Activated T-cell treated with anti-CD3 and anti-CD28 coated beads, Interleukin-2, amount 50 U/mL, for 72 hours (primary cell): ENCODE results near the gene SYNDIG1L. TPM values are rescaled to one million over a fixed set of nuclear protein-coding genes. Genes with fewer than 3 reads are reported as not detected.
A peak's percentile ranks its signal among the peaks of the same experiment; 100 is the strongest.
"Not testable (repeated sequence)": the region's sequence is repeated elsewhere in the genome, so short reads cannot be mapped to it uniquely, and the experiment has no call there.

ENCODE experiments used
- ATAC-seq, 2 donors: fragments of 150-1000 bp; cut with Tn5 transposase; replicated peaks in 1 of 2; 2 replicates each; pipeline ENCODE4 v1.10.0; 2021; ENCODE audit warnings: moderate library complexity in 2 of 2, mild to moderate bottlenecking in 1 of 2
- DNase-seq, 2 donors: peaks; one replicate each; pipeline ENCODE4 v3.0.0; 2021 to 2022; ENCODE audit warnings: mixed read lengths in 1 of 2
- H3K27ac Mint-ChIP-seq: one replicate; pipeline ENCODE4 v1.8.0; 2022; ENCODE audit warnings: mild to moderate bottlenecking, moderate library complexity, mixed read lengths
- H3K27me3 Mint-ChIP-seq: one replicate; pipeline ENCODE4 v1.8.0; 2022; ENCODE audit warnings: low read depth, mixed read lengths
- H3K36me3 Mint-ChIP-seq, 2 donors: one replicate each; pipeline ENCODE4 v1.8.0; 2022; ENCODE audit warnings: mixed read lengths in 2 of 2, mild to moderate bottlenecking in 1 of 2; ENCODE audit not compliant: insufficient read depth in 2 of 2
- H3K4me1 Mint-ChIP-seq: one replicate; pipeline ENCODE4 v1.8.0; 2022; ENCODE audit warnings: low read depth, mixed read lengths
- H3K4me3 Mint-ChIP-seq, 2 donors: one replicate each; pipeline ENCODE4 v1.8.0; 2022; ENCODE audit warnings: mild to moderate bottlenecking in 2 of 2, mixed read lengths in 2 of 2, moderate library complexity in 2 of 2
- H3K9me3 Mint-ChIP-seq, 2 donors: one replicate each; pipeline ENCODE4 v1.8.0; 2022; ENCODE audit warnings: mixed read lengths in 2 of 2
- total RNA-seq, 2 donors: library from RNA; stranded (reverse); gene quantifications; one replicate each; pipeline ENCODE4 v1.2.3, GENCODE V29; 2022

SYNDIG1L gene
- total RNA-seq, 2 donors from 2014 or later: not detected

GRCh38 chr14:74456684-74457564 lies 30.9 kb upstream of the SYNDIG1L start:
- Mint-ChIP-seq H3K4me3 (no peak overlapping the region), H3K27ac (no peak overlapping the region), H3K9me3 (no peaks in the 10 kb centered on the region), H3K36me3 (no peaks in the 10 kb centered on the region), H3K4me1 (peaks cover 7% of the 10 kb centered on the region), H3K27me3 (peaks cover 16% of the 10 kb centered on the region)
- ATAC-seq (no peak), DNase-seq (no peak)

- H3K4me3 Mint-ChIP-seq, DNase-seq, H3K4me1 Mint-ChIP-seq, H3K36me3 Mint-ChIP-seq, H3K27ac Mint-ChIP-seq, H3K27me3 Mint-ChIP-seq, H3K9me3 Mint-ChIP-seq, ATAC-seq: not testable (repeated sequence)
These were observed 28.4 kb upstream of the SYNDIG1L start for GRCh38 chr14:74454397-74454796.

- no peak for DNase-seq
- Mint-ChIP-seq H3K27ac (no peak overlapping the region), H3K36me3 (no peaks in the 10 kb centered on the region), H3K9me3 (no peaks in the 10 kb centered on the region), H3K27me3 (peaks cover 17% of the 10 kb centered on the region), H3K4me1 (no peaks in the 10 kb centered on the region), H3K4me3 (no peak overlapping the region)
- ATAC-seq: no peak
These were observed 18.9 kb upstream of the SYNDIG1L start for GRCh38 chr14:74444866-74445265.

- peaks cover 10% of the 10 kb centered on the region for H3K27me3 Mint-ChIP-seq
These were observed 16.7 kb upstream of the SYNDIG1L start for GRCh38 chr14:74442757-74443156.

GRCh38 chr14:74441113-74441512 lies 15.1 kb upstream of the SYNDIG1L start:
- ATAC-seq: no peak
- DNase-seq: no peak
- no peak overlapping the region for H3K27ac Mint-ChIP-seq
- no peak overlapping the region for H3K4me3 Mint-ChIP-seq
- no peaks in the 10 kb centered on the region for H3K4me1 Mint-ChIP-seq
- H3K9me3 Mint-ChIP-seq: no peaks in the 10 kb centered on the region
- no peaks in the 10 kb centered on the region for H3K36me3 Mint-ChIP-seq
- peaks cover 21% of the 10 kb centered on the region for H3K27me3 Mint-ChIP-seq

More at GRCh38 chr14:74442757-74443156, 16.7 kb upstream of the SYNDIG1L start:
- no peak for DNase-seq
- Mint-ChIP-seq H3K27ac (no peak overlapping the region), H3K9me3 (no peaks in the 10 kb centered on the region), H3K4me1 (no peaks in the 10 kb centered on the region), H3K36me3 (no peaks in the 10 kb centered on the region), H3K4me3 (no peak overlapping the region)
- no peak for ATAC-seq

- no peak for ATAC-seq
- Mint-ChIP-seq H3K27me3 (peaks cover 19% of the 10 kb centered on the region), H3K36me3 (no peaks in the 10 kb centered on the region), H3K4me3 (no peak overlapping the region), H3K4me1 (no peaks in the 10 kb centered on the region), H3K9me3 (no peaks in the 10 kb centered on the region), H3K27ac (no peak overlapping the region)
- no peak for DNase-seq
These were observed 12.4 kb upstream of the SYNDIG1L start for GRCh38 chr14:74438351-74438915.

GRCh38 chr14:74437496-74438053 lies 11.6 kb upstream of the SYNDIG1L start:
- DNase-seq (no peak), ATAC-seq (no peak)
- Mint-ChIP-seq H3K4me1 (no peaks in the 10 kb centered on the region), H3K36me3 (no peaks in the 10 kb centered on the region), H3K9me3 (no peaks in the 10 kb centered on the region), H3K27me3 (peaks cover 12% of the 10 kb centered on the region), H3K27ac (no peak overlapping the region), H3K4me3 (no peak overlapping the region)

GRCh38 chr14:74434294-74434693 lies 8.3 kb upstream of the SYNDIG1L start:
- ATAC-seq (no peak), DNase-seq (no peak)
- no peak overlapping the region for H3K27ac Mint-ChIP-seq
- H3K4me1 Mint-ChIP-seq: no peaks in the 10 kb centered on the region
- no peaks in the 10 kb centered on the region for H3K36me3 Mint-ChIP-seq
- no peaks in the 10 kb centered on the region for H3K9me3 Mint-ChIP-seq
- H3K4me3 Mint-ChIP-seq: no peak overlapping the region
- H3K27me3 Mint-ChIP-seq: peaks cover 26% of the 10 kb centered on the region

GRCh38 chr14:74429991-74430390 lies 4.0 kb upstream of the SYNDIG1L start:
- Mint-ChIP-seq H3K27ac (no peak overlapping the region), H3K4me3 (no peak overlapping the region), H3K9me3 (no peaks in the 10 kb centered on the region), H3K27me3 (peaks cover 39% of the 10 kb centered on the region), H3K4me1 (peaks cover 5% of the 10 kb centered on the region), H3K36me3 (peaks cover 0 to 1% of the 10 kb centered on the region in 2 donors)
- DNase-seq (no peak), ATAC-seq (no peak)

- peaks cover 0 to 1% of the 10 kb centered on the region in 2 donors for H3K36me3 Mint-ChIP-seq
- H3K9me3 Mint-ChIP-seq: no peaks in the 10 kb centered on the region
- ATAC-seq: no peak
- H3K4me3 Mint-ChIP-seq: no peak overlapping the region
- H3K27me3 Mint-ChIP-seq: peaks cover 44% of the 10 kb centered on the region
- H3K27ac Mint-ChIP-seq: no peak overlapping the region
- H3K4me1 Mint-ChIP-seq: peaks cover 5% of the 10 kb centered on the region
- DNase-seq: no peak
These were observed 3.2 kb upstream of the SYNDIG1L start for GRCh38 chr14:74429221-74429691.

- Mint-ChIP-seq H3K4me1 (peaks cover 5% of the 10 kb centered on the region), H3K27me3 (peaks cover 50% of the 10 kb centered on the region), H3K36me3 (peaks cover 0 to 1% of the 10 kb centered on the region in 2 donors), H3K9me3 (no peaks in the 10 kb centered on the region), H3K4me3 (no peak overlapping the region), H3K27ac (no peak overlapping the region)
- DNase-seq (no peak), ATAC-seq (no peak)
These were observed 1.6 kb upstream of the SYNDIG1L start for GRCh38 chr14:74427651-74428050.

- DNase-seq: peak; percentile 67 to 70
- no peak overlapping the region for H3K4me3 Mint-ChIP-seq
- H3K27me3 Mint-ChIP-seq: peaks cover 58% of the 10 kb centered on the region
- peaks cover 0 to 2% of the 10 kb centered on the region in 2 donors for H3K9me3 Mint-ChIP-seq
- ATAC-seq: peak; percentile 81 to 82
- H3K27ac Mint-ChIP-seq: no peak overlapping the region
- peaks cover 0 to 1% of the 10 kb centered on the region in 2 donors for H3K36me3 Mint-ChIP-seq
- H3K4me1 Mint-ChIP-seq: peaks cover 5% of the 10 kb centered on the region
These were observed 347 bp downstream of the SYNDIG1L start for GRCh38 chr14:74425525-74426201.

- H3K27me3 Mint-ChIP-seq: peaks cover 52% of the 10 kb centered on the region
These were observed 1.4 kb downstream of the SYNDIG1L start for GRCh38 chr14:74424606-74425005.

More at GRCh38 chr14:74424606-74425005, 1.4 kb downstream of the SYNDIG1L start:
- peaks cover 0 to 1% of the 10 kb centered on the region in 2 donors for H3K36me3 Mint-ChIP-seq
- H3K9me3 Mint-ChIP-seq: peaks cover 0 to 2% of the 10 kb centered on the region in 2 donors
- DNase-seq (no peak), ATAC-seq (no peak)
- no peak overlapping the region for H3K4me3 Mint-ChIP-seq
- H3K27ac Mint-ChIP-seq: no peak overlapping the region
- H3K4me1 Mint-ChIP-seq: peaks cover 5% of the 10 kb centered on the region
